ENCODE results near the gene FBLN2. TPM values are rescaled to one million over a fixed set of nuclear protein-coding genes. Genes with fewer than 3 reads are reported as not detected.

FBLN2 gene
- polyA plus RNA-seq, 1 experiment: 248 TPM

DNA sequence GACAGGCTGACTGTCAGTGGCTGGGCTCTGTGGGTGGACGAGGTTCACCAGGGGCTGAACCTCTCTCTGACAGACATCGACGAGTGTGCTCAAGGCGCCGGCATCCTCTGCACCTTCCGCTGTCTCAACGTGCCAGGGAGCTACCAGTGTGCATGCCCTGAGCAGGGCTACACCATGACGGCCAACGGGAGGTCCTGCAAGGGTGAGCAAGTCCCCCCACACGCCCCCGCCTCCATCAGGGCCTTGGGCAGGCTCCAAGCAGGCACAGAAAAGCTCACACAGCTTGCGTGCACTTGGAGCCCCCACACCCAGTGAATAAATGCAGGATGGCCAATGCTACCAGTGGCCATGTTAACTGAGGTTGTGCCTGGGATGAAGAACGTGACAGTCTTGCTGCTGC is 82.3 kb downstream of the FBLN2 start:
- TF ChIP-seq, protein P1, sequence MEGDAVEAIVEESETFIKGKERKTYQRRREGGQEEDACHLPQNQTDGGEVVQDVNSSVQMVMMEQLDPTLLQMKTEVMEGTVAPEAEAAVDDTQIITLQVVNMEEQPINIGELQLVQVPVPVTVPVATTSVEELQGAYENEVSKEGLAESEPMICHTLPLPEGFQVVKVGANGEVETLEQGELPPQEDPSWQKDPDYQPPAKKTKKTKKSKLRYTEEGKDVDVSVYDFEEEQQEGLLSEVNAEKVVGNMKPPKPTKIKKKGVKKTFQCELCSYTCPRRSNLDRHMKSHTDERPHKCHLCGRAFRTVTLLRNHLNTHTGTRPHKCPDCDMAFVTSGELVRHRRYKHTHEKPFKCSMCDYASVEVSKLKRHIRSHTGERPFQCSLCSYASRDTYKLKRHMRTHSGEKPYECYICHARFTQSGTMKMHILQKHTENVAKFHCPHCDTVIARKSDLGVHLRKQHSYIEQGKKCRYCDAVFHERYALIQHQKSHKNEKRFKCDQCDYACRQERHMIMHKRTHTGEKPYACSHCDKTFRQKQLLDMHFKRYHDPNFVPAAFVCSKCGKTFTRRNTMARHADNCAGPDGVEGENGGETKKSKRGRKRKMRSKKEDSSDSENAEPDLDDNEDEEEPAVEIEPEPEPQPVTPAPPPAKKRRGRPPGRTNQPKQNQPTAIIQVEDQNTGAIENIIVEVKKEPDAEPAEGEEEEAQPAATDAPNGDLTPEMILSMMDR (IDR thresholded peaks at IDR 0.05; ENCODE audit: insufficient read depth, low read depth, low read length): no peak
- POLR2A ChIA-PET: no interaction called here
- Histone ChIP-seq H3K36me3 (ENCODE audit: control insufficient read depth, insufficient read depth, low read length) (peaks cover 49% of the 10 kb centered on the region), H3K4me3 (ENCODE audit: low read depth, low read length) (no peak overlapping the region), H3K27me3 (ENCODE audit: control insufficient read depth, insufficient read depth, low read length) (no peaks in the 10 kb centered on the region)
- CTCF ChIA-PET: interaction anchor here (1.8 kb wide), 1 partner anchor 135 kb away, joined by 6 read pairs; no protein-coding TSS in a partner anchor
- DNase-seq (ENCODE audit: low read depth): no peak

DNA sequence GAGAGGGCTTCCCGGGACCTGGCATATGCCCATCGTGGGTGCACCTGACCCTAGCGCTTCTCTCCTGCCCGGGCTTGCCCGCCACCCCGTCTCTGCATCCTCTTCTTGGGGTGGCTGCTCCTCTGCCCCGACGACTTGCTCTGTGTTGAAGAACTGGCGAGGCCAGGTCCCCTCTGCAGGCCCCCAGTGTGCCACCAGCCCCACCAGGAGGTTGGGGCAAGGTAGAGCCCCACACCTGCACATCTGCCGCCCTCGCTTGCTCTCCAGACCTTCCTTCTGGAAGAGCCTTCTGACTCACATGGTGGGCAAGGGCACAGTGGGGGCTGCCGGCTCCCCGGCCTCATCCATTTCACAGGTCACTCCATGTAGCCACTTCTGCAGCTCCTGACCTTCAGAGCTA is 84.3 kb downstream of the FBLN2 start:
- TF ChIP-seq, protein P1 (IDR thresholded peaks at IDR 0.05; ENCODE audit: insufficient read depth, low read depth, low read length): no peak
- no peak for DNase-seq (ENCODE audit: low read depth)
- peaks cover 46% of the 10 kb centered on the region for H3K36me3 ChIP-seq (ENCODE audit: control insufficient read depth, insufficient read depth, low read length)
- no peak overlapping the region for H3K4me3 ChIP-seq (ENCODE audit: low read depth, low read length)
- no peaks in the 10 kb centered on the region for H3K27me3 ChIP-seq (ENCODE audit: control insufficient read depth, insufficient read depth, low read length)
- CTCF ChIA-PET: interaction anchor here (1.1 to 1.8 kb wide), 3 partner anchors 12 to 137 kb away, joined by 3 to 6 read pairs (median 6); no protein-coding TSS in a partner anchor
- POLR2A ChIA-PET: no interaction called here

DNA sequence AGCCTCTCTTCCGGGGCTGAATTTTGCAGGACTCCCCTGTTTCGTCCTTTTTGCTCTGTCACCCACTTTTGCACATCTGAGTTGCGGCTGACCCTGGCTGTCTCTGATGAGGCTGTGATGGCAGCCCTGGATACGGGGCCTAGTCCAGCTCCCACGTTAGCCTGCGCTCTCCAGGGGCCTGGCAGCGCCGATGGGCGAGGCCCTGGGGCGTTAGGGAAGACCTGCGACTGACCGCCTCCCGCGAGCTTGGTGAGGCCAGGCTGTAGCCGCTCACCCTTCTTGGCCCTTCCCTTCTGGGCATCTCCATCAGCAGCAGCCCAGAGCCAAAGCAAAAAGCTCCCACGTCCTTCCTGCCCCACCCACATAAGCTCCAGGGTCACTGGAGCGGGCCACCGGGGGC is 85.2 kb downstream of the FBLN2 start:
- CTCF ChIA-PET: interaction anchor here (0.7 to 6.7 kb wide), 4 partner anchors 15 to 140 kb away, joined by 3 to 49 read pairs (median 6); no protein-coding TSS in a partner anchor
- Histone ChIP-seq H3K27me3 (ENCODE audit: control insufficient read depth, insufficient read depth, low read length) (no peaks in the 10 kb centered on the region), H3K4me3 (ENCODE audit: low read depth, low read length) (no peak overlapping the region), H3K36me3 (ENCODE audit: control insufficient read depth, insufficient read depth, low read length) (peaks cover 37% of the 10 kb centered on the region)
- POLR2A ChIA-PET: no interaction called here
- TF ChIP-seq, protein P1 (IDR thresholded peaks at IDR 0.05; ENCODE audit: insufficient read depth, low read depth, low read length): no peak
- DNase-seq (ENCODE audit: low read depth): no peak

DNA sequence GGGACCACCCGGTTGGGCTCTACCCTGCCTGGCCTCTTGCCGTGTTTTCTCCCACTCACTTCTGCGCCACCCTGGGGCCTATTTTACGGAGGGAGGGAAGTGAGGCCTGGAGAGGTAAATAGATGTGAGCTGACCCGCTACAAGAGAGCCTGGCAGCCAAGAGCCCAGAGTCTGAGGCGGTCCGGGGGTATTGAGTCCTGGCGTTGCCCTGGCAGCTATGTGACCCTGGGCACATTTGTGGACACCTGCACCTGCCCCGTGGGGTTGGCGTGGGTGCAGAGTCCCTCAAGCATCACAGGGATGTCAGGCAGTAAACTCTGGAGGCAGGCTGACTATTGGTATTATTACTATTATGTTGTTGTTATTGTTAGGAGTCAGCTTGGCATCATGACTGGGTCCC is 85.7 kb downstream of the FBLN2 start:
- TF ChIP-seq, protein P1 (IDR thresholded peaks at IDR 0.05; ENCODE audit: insufficient read depth, low read depth, low read length): no peak
- ChIA-PET POLR2A (no interaction called here), CTCF (interaction anchor here (1.0 to 6.7 kb wide), 3 partner anchors 14 to 140 kb away, joined by 4 to 49 read pairs (median 9); no protein-coding TSS in a partner anchor)
- no peaks in the 10 kb centered on the region for H3K27me3 ChIP-seq (ENCODE audit: control insufficient read depth, insufficient read depth, low read length)
- H3K36me3 ChIP-seq (ENCODE audit: control insufficient read depth, insufficient read depth, low read length): peaks cover 34% of the 10 kb centered on the region
- no peak for DNase-seq (ENCODE audit: low read depth)
- no peak overlapping the region for H3K4me3 ChIP-seq (ENCODE audit: low read depth, low read length)

DNA sequence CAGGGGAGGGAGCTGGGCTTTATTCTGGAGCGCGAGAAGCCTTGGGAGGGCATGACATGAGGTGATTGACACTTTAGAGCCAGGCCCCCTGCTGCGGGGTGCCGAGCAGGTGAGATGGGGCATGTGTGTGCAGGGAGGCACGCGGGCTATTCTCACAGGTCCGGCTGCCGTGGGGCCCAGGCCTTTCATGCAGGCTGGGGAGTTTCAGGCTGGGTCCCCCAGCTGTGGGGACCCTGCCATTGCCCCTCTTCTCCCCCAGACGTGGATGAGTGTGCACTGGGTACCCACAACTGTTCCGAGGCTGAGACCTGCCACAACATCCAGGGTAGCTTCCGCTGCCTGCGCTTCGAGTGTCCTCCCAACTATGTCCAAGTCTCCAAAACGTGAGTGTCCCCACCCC is 87.3 kb downstream of the FBLN2 start:
- no peaks in the 10 kb centered on the region for H3K27me3 ChIP-seq (ENCODE audit: control insufficient read depth, insufficient read depth, low read length)
- CTCF ChIA-PET: interaction anchor here (1.7 to 7.5 kb wide), 3 partner anchors 13 to 141 kb away, joined by 3 to 55 read pairs (median 49); no protein-coding TSS in a partner anchor
- peaks cover 27% of the 10 kb centered on the region for H3K36me3 ChIP-seq (ENCODE audit: control insufficient read depth, insufficient read depth, low read length)
- no peak overlapping the region for H3K4me3 ChIP-seq (ENCODE audit: low read depth, low read length)
- POLR2A ChIA-PET: no interaction called here
- DNase-seq (ENCODE audit: low read depth): no peak
- TF ChIP-seq, protein P1 (IDR thresholded peaks at IDR 0.05; ENCODE audit: insufficient read depth, low read depth, low read length): no peak
